Duodenal mucosa (tissue), 2 donors: ENCODE results near the gene TIGAR.

Source experiments
- H3K27ac ChIP-seq: one replicate; pipeline ENCODE4 v1.7.0; 2013; ENCODE audit warnings: low read depth, low read length
- H3K27me3 ChIP-seq, 2 donors: one replicate each; pipeline ENCODE4 v1.7.0; 2013; ENCODE audit warnings: low read length in 2 of 2, control low read depth in 1 of 2; ENCODE audit not compliant: insufficient read depth in 2 of 2, control insufficient read depth in 1 of 2
- H3K36me3 ChIP-seq, 2 donors: one replicate each; pipeline ENCODE4 v1.7.0; 2013; ENCODE audit warnings: low read length in 2 of 2, control low read depth in 1 of 2; ENCODE audit not compliant: insufficient read depth in 2 of 2, control insufficient read depth in 1 of 2
- H3K4me1 ChIP-seq, 2 donors: one replicate each; pipeline ENCODE4 v1.7.0; 2013; ENCODE audit warnings: low read length in 2 of 2, control low read depth in 1 of 2; ENCODE audit not compliant: insufficient read depth in 2 of 2, control insufficient read depth in 1 of 2
- H3K4me3 ChIP-seq, 2 donors: one replicate each; pipeline ENCODE4 v1.7.0; 2013; ENCODE audit warnings: low read length in 2 of 2, low read depth in 1 of 2
- H3K9ac ChIP-seq, 2 donors: one replicate each; pipeline ENCODE4 v1.7.0; 2013; ENCODE audit warnings: low read length in 2 of 2, low read depth in 1 of 2
- H3K9me3 ChIP-seq, 2 donors: one replicate each; pipeline ENCODE4 v1.7.0; 2013; ENCODE audit warnings: low read length in 2 of 2, control low read depth in 1 of 2; ENCODE audit not compliant: control insufficient read depth in 1 of 2

Gene TIGAR

DNA sequence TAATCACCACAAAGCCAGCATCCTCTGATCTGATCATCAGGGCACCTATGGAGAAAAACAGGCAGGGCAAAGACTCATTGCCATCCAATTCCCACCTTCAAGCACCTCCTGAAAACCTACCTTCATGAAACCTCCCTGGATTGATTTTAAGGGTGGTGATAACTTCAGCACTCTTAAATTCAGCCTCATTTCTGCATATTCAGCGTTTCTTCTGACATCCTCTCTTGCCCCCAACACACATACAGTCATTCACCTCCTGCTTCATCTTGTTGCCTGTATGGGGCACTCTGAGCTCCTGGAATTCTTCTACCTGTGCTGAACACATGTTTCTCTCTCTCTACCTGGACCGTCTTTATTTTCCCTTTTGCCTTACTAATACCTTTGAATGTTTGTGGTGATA lies 51.6 kb downstream of the TIGAR start:
- no peaks in the 10 kb centered on the region for H3K4me1 ChIP-seq
- H3K9me3 ChIP-seq = no peaks in the 10 kb centered on the region
- no peak overlapping the region for H3K9ac ChIP-seq
- H3K36me3 ChIP-seq = no peaks in the 10 kb centered on the region
- no peak overlapping the region for H3K4me3 ChIP-seq
- peaks cover 0 to 4% of the 10 kb centered on the region in 2 donors for H3K27me3 ChIP-seq
- H3K27ac ChIP-seq = no peak overlapping the region

DNA sequence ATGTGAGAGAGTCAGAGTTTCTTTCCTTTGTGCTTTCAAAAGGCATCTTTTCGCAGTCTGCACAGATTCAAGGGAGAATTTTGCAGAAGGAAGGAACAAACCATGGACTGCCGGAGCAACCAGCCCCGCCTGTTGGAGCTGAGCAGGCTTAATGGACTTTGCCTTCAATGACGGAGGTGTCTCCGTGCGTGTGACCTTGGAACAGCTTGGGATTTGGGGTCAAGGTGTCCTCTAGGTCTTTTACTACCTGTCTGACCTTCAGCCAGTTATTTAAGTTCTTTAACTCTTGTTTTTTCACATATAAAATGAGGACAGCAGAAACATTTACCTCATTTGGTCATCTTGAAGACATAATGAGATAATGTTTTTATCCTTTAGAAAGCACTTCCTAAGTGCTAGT lies 54.4 kb downstream of the TIGAR start:
- H3K27ac ChIP-seq = no peak overlapping the region
- H3K4me1 ChIP-seq = peaks cover 0 to 5% of the 10 kb centered on the region in 2 donors
- no peak overlapping the region for H3K9ac ChIP-seq
- H3K36me3 ChIP-seq = no peaks in the 10 kb centered on the region
- peaks cover 0 to 8% of the 10 kb centered on the region in 2 donors for H3K27me3 ChIP-seq
- H3K9me3 ChIP-seq = no peaks in the 10 kb centered on the region
- no peak overlapping the region for H3K4me3 ChIP-seq

DNA sequence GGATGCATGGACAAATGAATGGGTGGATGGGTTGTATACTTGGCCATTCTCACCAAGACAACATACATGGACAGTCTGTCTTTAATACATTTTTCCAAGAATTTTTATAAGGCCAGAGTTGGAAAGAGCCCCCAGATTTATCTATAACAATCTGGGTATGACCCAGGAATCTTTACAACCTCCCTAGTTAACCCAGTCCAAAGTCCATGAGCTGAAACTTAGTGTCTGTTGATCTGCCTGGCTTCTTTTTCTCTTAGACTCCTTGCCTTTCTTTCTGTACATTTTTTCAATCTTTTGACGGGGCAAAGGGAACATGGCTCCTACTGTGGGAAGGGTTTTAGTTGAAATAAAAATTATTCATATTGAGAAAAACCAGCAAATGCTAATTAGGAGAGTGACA lies 57.8 kb downstream of the TIGAR start:
- no peak overlapping the region for H3K4me3 ChIP-seq
- no peaks in the 10 kb centered on the region for H3K36me3 ChIP-seq
- H3K27ac ChIP-seq = no peak overlapping the region
- H3K27me3 ChIP-seq = peaks cover 0 to 8% of the 10 kb centered on the region in 2 donors
- H3K9ac ChIP-seq = no peak overlapping the region
- H3K4me1 ChIP-seq = peaks cover 0 to 5% of the 10 kb centered on the region in 2 donors
- no peaks in the 10 kb centered on the region for H3K9me3 ChIP-seq

DNA sequence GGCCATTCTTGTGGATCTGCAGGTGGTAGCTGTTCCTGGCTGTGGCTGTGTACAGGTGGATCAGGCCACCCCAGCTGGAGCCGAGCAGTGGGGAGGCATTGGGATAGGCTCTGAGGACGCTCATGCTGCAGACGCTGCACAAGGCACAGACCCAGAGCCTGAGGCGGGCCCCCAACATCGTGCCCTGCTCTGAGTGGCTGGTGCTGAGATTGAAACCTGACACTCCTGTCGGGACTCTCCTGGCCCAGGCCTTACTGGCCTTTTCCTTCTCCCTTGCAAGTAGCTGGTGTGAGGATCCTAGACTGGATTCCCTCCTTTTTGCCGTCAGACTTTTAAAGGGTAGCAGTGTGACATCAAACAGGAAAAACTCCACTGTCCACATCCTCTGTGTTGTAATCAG lies 58.4 kb downstream of the TIGAR start, which contains the start of gene FGF23:
Gene FGF23, minus strand, starts transcription at position 308 of the 400 bp plus-strand sequence. Its CDS starts 130 bp downstream, at position 178.
- Histone ChIP-seq H3K9me3 (no peaks in the 10 kb centered on the region), H3K36me3 (no peaks in the 10 kb centered on the region), H3K27me3 (peaks cover 0 to 8% of the 10 kb centered on the region in 2 donors), H3K4me1 (peaks cover 0 to 5% of the 10 kb centered on the region in 2 donors), H3K9ac (no peak within 1 kb of the TSS), H3K27ac (no peak within 1 kb of the TSS), H3K4me3 (no peak within 1 kb of the TSS)

DNA sequence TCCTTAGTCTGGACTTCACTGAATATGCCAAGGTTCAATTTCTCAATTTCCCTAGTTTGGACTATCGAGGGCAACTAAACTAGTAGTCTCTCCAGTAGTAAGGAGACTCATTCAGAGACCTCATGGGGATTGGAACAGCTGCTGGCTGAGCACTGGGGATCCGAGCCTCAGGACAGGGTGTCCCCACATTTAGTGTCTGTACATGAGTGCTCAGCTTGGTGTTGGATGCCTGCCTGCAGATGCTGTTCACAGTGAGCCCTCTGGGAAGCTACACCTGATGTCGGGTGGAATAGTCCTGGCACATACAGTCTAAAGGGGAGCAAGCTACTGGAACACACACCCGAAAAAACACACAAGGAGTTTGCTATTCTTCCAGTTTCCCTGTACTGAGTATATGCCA lies 59.3 kb downstream of the TIGAR start:
- Histone ChIP-seq H3K9ac (no peak overlapping the region), H3K27ac (no peak overlapping the region), H3K4me1 (peaks cover 0 to 5% of the 10 kb centered on the region in 2 donors), H3K27me3 (peaks cover 0 to 3% of the 10 kb centered on the region in 2 donors), H3K4me3 (no peak overlapping the region), H3K36me3 (no peaks in the 10 kb centered on the region), H3K9me3 (no peaks in the 10 kb centered on the region)

DNA sequence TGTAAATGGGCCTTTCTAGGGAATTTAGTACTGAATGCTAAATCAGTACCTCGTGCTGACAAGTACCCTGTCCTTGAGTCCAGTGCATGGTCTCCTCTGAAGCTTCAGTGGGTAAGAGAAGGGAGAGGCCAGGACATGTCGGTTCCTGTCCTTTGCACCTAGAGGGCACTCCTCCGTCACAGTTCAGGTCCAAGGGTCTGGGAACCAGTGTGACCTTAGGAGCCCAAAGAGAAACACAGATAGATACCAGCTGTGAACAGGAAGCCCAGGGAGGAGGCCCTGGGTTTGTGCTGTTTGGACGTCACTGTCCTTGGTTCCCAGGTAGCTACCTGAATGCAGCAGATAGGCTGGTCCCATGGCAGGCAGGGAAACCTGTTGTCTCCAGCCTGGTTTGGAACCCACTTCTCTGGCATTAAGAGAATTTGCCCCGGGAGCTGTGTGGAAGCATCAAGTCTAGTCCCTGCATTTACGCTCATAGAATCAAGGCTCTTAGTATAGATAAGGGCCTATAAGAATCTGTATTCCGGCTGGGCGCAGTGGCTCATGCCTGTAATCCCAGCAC lies 62.4 kb downstream of the TIGAR start:
- no peak overlapping the region for H3K9ac ChIP-seq
- no peak overlapping the region for H3K27ac ChIP-seq
- H3K4me3 ChIP-seq = no peak overlapping the region
- H3K9me3 ChIP-seq = no peaks in the 10 kb centered on the region
- H3K36me3 ChIP-seq = no peaks in the 10 kb centered on the region
- H3K4me1 ChIP-seq = peaks cover 0 to 5% of the 10 kb centered on the region in 2 donors
- H3K27me3 ChIP-seq = peaks cover 0 to 3% of the 10 kb centered on the region in 2 donors

DNA sequence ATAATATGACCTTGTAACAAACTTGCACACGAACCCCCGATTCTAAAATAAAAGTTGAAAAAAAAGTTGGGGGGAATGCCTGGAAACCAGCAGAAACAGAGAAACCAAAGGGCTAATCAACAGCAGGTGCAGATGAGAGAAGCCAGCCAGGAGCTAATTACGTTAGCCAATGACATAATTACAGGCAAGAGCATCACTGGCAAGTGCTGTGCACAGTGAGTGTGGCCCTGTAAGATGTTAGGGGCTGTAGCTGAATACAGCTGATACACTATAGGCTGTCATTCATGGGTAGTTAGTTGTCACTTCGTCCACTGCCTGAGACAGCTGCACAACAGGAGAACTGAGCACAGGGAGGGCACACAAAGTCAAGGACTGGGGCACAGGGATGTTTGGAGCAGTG lies 65.8 kb downstream of the TIGAR start:
- no peaks in the 10 kb centered on the region for H3K36me3 ChIP-seq
- H3K9ac ChIP-seq = no peak overlapping the region
- no peak overlapping the region for H3K27ac ChIP-seq
- H3K27me3 ChIP-seq = peaks cover 0 to 2% of the 10 kb centered on the region in 2 donors
- no peaks in the 10 kb centered on the region for H3K9me3 ChIP-seq
- H3K4me3 ChIP-seq = no peak overlapping the region
- no peaks in the 10 kb centered on the region for H3K4me1 ChIP-seq

DNA sequence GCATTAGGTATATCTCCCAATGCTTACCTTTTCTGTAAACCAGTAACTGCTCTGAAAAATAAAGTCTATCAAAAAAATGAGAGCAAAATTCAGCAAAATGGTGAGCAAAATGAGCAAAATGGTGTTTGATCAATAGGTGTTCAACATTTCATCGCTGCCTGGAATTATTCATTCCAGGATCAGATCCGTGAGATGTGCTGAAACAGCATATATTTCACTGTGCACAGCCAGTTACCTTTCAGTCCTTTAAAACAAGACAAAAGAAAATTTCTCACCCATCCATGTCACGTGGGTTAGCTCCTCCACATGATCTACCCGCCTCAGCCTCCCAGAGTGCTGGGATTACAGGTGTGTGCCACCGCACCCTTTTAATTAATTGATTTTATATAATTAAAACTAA lies 66.6 kb downstream of the TIGAR start:
- H3K27me3 ChIP-seq = peaks cover 0 to 2% of the 10 kb centered on the region in 2 donors
- no peak overlapping the region for H3K27ac ChIP-seq

DNA sequence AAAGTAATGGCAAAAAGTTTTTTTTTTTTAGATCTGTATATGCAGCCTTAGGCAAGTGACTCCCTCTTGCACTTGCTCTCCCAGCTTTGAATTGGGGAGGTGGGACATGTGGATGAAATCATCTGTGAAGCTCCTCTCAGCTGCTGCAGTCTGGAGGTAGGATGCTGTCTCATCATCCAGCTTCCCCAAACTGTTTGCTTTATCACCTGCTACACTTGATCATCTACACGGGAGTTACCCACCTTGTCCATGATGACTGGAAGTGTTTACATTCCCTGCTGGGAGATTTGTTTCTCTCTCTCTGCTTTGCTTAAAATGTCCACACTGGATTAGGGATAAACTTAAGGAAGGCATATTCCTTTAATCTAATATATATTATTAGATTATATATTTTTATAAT lies 67.0 kb downstream of the TIGAR start:
- Histone ChIP-seq H3K4me1 (no peaks in the 10 kb centered on the region), H3K9ac (no peak overlapping the region), H3K27ac (no peak overlapping the region), H3K9me3 (no peaks in the 10 kb centered on the region), H3K36me3 (no peaks in the 10 kb centered on the region), H3K27me3 (peaks cover 0 to 2% of the 10 kb centered on the region in 2 donors), H3K4me3 (no peak overlapping the region)

More for the DNA sequence above, 66.6 kb downstream of the TIGAR start:
- no peak overlapping the region for H3K4me3 ChIP-seq
- no peak overlapping the region for H3K9ac ChIP-seq
- H3K9me3 ChIP-seq = no peaks in the 10 kb centered on the region
- H3K4me1 ChIP-seq = no peaks in the 10 kb centered on the region
- no peaks in the 10 kb centered on the region for H3K36me3 ChIP-seq

DNA sequence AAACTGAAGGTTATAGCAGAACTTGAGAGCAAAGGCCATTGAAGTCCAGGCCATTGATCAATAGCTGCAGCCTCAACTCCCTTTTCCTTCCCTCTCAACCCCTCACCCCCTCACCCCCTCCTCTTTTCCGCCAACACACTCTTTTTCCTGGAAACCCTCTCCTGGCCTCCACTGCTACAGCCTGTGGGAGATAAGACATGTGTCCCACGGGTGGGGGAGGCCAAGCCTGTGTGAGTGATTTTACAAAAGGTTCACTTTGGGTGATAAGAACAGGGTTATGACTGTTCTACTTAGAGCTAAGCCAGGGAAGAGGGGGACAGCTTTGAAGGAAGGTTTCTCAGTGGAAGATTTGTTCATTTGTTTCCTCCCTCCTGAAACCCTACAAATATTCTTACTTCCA lies 67.6 kb downstream of the TIGAR start:
- H3K36me3 ChIP-seq = no peaks in the 10 kb centered on the region
- H3K4me3 ChIP-seq = no peak overlapping the region
- H3K4me1 ChIP-seq = no peaks in the 10 kb centered on the region

More for the DNA sequence above, 67.6 kb downstream of the TIGAR start:
- Histone ChIP-seq H3K9ac (no peak overlapping the region), H3K27me3 (peaks cover 0 to 2% of the 10 kb centered on the region in 2 donors), H3K9me3 (no peaks in the 10 kb centered on the region), H3K27ac (no peak overlapping the region)
